Aorta (tissue), 5 donors: ENCODE results near the gene PPP1R18. TPM values are rescaled to one million over a fixed set of nuclear protein-coding genes. Genes with fewer than 3 reads are reported as not detected.
"Not testable (repeated sequence)": the region's sequence is repeated elsewhere in the genome, so short reads cannot be mapped to it uniquely, and the experiment has no call there.

Source experiments
- ATAC-seq: fragments of 200-7000 bp; cut with Tn5 transposase; one replicate; pipeline ENCODE4 v1.9.1; 2022; ENCODE audit warnings: moderate library complexity; ENCODE audit not compliant: low FRiP score
- DNase-seq, 2 donors: peaks; one replicate each; pipeline ENCODE4 v3.0.0-alpha.2; 2020
- H3K27ac ChIP-seq, 2 donors: one replicate each; pipeline ENCODE4 v1.5.1; 2013; ENCODE audit warnings: low read length in 2 of 2, mild to moderate bottlenecking in 2 of 2, moderate library complexity in 2 of 2, control low read depth in 1 of 2, inconsistent platforms in 1 of 2, low read depth in 1 of 2
- H3K27me3 ChIP-seq, 2 donors: one replicate each; pipeline ENCODE4 v1.6.1; 2013; ENCODE audit warnings: control low read depth in 1 of 2, low read length in 1 of 2, mild to moderate bottlenecking in 1 of 2, moderate library complexity in 1 of 2; ENCODE audit not compliant: insufficient read depth in 2 of 2, control insufficient read depth in 1 of 2
- H3K36me3 ChIP-seq, 2 donors: one replicate each; pipeline ENCODE4 v1.6.1; 2013; ENCODE audit warnings: control low read depth in 1 of 2, low read length in 1 of 2, mild to moderate bottlenecking in 1 of 2; ENCODE audit not compliant: insufficient read depth in 2 of 2, control insufficient read depth in 1 of 2
- H3K4me1 ChIP-seq, 2 donors: one replicate each; pipeline ENCODE4 v1.6.1; 2013; ENCODE audit warnings: low read length in 2 of 2, control low read depth in 1 of 2, mild to moderate bottlenecking in 1 of 2, moderate library complexity in 1 of 2; ENCODE audit not compliant: insufficient read depth in 2 of 2, control insufficient read depth in 1 of 2
- H3K4me3 ChIP-seq, 2 donors: one replicate each; pipeline ENCODE4 v1.5.1; 2013; ENCODE audit warnings: low read length in 2 of 2, control low read depth in 1 of 2, mild to moderate bottlenecking in 1 of 2
- H3K9me3 ChIP-seq: one replicate; pipeline ENCODE4 v1.6.1; 2013; ENCODE audit warnings: mild to moderate bottlenecking, low read length; ENCODE audit not compliant: control insufficient read depth
- WGBS, 2 donors: extraction: QIAGEN DNeasy Blood & Tissue Kit; methylation state at CpG; one replicate each; pipeline ENCODE4 v1.1.7; 2013; 5-methylcytosine and 5-hydroxymethylcytosine counted together
- intact Hi-C, 2 donors: fragments of 100-400 bp; cut with DNase I; formaldehyde crosslinking; loops; one replicate each; pipeline versions ENCODE4 v1.14.2 to v1.15.0; 2022
- polyA plus RNA-seq, 2 donors: library from polyadenylated mRNA; stranded (reverse); fragments of 200-250 nt; gene quantifications; one replicate each; pipeline ENCODE4 v1.2.3, GENCODE V29; 2013
- total RNA-seq, 2 donors: library from RNA; stranded (reverse); fragmentation: NEBNext Ultra II Directional; extraction: Animal tissue kit (Norgen Biotek cat#: 25700); gene quantifications; one replicate each; pipeline ENCODE4 v1.2.1, GENCODE V29; 2021
- donor health status: healthy with polysubstance abuse.
- donor health status: Bipolar disorder and iron deficiency.
- donor health status: DM: no; HTN: no; CAD: no.
- donor health status: DM: no; HTN: no; CAD: no.
- donor health status: DM: yes; HTN: yes; CAD: no.

PPP1R18 gene
- total and polyA plus RNA-seq, 4 donors = 68.5 to 134 (median 107) TPM

DNA sequence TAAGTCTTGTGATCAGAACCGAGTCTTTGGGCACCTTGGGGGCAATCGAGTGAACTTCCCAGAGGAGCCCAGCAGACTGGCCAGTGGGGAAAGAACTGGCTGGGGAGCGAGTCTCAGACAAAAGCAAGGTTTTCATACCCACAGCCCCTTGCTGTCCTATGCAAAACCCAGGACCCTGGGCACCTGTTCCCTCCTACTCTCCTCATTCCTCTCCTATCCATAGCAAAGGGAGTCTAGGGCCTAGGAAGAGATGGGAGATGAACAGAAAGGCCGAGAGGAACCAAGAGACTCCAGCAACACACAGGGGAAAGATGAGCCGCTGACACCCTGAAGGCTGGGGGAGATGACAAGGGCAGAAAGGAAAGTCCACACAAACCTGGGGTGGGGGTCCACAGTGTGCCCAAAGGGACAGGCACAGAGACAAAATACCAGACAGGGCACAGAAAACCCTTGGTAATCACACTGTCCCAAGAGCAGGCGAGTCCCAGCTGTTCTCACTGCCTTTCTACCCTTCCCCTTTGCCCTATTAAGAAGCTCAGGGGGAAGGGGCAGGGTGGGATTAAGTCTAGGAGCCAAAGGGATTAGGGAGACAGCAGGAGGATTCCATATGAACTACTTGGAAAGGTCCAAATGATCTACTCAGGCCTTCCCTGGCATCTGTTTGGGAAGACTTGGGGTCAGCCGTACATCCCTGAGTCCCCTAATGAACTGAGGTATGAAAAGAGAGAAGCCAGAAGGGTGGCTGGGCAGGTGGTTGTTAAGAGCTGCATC, 6.5 kb downstream of the PPP1R18 start:
- 49 to 51% methylated on average over 7 of the region's 7 CpGs for WGBS, 2 donors

DNA sequence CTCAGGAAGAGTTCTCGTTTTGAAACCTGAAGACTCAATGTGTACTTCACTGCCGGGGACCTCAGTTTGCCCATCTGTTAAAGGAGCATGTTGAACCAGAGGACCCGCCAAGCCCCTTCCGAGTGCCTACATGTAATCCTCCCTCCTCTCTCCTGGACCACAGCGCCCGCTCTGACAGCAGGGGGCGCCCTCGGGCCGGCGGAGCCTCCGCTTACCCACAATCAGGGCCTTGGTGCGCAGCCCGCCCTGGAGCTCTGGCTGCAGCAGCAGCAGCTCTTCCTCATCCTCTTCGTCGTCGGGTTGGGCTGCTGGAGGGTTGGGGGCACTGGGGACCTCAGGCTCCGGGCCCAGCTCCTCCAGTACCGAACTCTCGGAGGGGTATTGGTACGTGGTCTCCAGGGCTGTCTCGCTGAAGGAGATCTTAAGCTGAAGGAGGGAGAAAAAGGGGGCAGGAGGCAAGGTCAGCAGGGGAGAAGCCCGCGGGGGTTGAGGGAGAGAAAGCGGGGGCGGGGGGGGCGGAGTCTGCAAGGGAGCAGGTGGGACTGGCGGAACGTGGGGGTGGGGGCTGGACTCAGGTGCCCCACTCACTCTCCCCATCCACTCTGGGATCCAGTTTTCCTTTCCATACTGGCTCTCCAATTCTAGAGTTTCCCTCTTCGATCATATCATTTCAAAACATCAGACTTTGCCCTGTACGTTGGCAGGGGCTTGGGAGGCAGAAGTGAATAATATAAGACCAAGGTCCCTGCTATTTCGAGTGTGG, 7.3 kb downstream of the PPP1R18 start:
- 10% methylated on average over 27 to 31 of the region's 31 CpGs for WGBS, 2 donors
- ATAC-seq = peak; percentile 89
- intact Hi-C loops = loop anchor here in 1 of 2 donors (1.0 to 10.0 kb wide), 2 partner anchors 43 to 196 kb away; no protein-coding TSS in a partner anchor
- Histone ChIP-seq H3K27ac (peak overlapping the region; percentile 45 to 49), H3K4me3 (no peak overlapping the region), H3K27me3 (no peaks in the 10 kb centered on the region), H3K36me3 (peaks cover 3 to 5% of the 10 kb centered on the region in 2 donors), H3K9me3 (no peaks in the 10 kb centered on the region), H3K4me1 (peaks cover 0 to 2% of the 10 kb centered on the region in 2 donors)
- peak; percentile 91 to 96 for DNase-seq

More for the DNA sequence above, 6.5 kb downstream of the PPP1R18 start:
- intact Hi-C loops = loop anchor here (1.0 to 10.0 kb wide), 3 partner anchors 42 to 202 kb away; partner anchors contain the start of gene DDR1 (in 1 of the 2)
- peaks cover 0 to 2% of the 10 kb centered on the region in 2 donors for H3K4me1 ChIP-seq
- H3K9me3 ChIP-seq = no peaks in the 10 kb centered on the region
- DNase-seq (peak in 1 of 2 donors; percentile 19), ATAC-seq (no peak)
- H3K36me3 ChIP-seq = peaks cover 3 to 5% of the 10 kb centered on the region in 2 donors
- no peak overlapping the region for H3K4me3 ChIP-seq
- peak overlapping the region; percentile 44 to 45 for H3K27ac ChIP-seq
- H3K27me3 ChIP-seq = no peaks in the 10 kb centered on the region

DNA sequence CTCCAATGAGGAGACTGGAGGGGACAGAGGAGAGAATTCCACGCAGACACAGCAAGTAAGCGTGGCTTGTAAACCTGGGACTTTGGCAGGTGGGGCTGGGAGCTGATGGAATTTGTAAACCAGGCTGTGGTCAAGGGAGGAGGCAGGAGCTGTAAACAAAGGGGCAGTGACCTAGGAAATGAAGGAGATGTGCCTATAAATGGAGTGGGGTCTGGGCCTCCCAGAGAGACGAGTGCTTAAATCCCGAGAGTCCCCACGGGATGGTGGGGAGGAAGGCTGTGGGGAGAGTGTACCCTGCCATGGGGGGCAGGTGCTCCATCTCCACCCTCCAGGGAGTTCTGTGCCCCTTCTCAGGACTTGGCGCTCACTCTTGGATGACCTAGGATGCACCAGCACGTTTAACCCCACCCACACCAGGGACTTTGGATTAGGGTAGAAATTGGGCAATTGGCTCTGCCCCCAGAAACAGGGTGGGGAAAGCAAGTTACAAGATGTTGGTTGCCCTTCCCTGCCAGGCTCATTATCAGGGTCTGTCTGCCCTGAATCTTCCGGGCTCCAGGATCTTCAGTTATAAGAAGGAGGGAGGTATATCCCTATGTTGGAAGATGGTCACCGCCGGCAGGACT, 9.7 kb downstream of the PPP1R18 start:
- intact Hi-C loops = loop anchor here in 1 of 2 donors (10.0 kb wide), 1 partner anchor 198 kb away; no protein-coding TSS in a partner anchor
- H3K27ac ChIP-seq = no peak overlapping the region

DNA sequence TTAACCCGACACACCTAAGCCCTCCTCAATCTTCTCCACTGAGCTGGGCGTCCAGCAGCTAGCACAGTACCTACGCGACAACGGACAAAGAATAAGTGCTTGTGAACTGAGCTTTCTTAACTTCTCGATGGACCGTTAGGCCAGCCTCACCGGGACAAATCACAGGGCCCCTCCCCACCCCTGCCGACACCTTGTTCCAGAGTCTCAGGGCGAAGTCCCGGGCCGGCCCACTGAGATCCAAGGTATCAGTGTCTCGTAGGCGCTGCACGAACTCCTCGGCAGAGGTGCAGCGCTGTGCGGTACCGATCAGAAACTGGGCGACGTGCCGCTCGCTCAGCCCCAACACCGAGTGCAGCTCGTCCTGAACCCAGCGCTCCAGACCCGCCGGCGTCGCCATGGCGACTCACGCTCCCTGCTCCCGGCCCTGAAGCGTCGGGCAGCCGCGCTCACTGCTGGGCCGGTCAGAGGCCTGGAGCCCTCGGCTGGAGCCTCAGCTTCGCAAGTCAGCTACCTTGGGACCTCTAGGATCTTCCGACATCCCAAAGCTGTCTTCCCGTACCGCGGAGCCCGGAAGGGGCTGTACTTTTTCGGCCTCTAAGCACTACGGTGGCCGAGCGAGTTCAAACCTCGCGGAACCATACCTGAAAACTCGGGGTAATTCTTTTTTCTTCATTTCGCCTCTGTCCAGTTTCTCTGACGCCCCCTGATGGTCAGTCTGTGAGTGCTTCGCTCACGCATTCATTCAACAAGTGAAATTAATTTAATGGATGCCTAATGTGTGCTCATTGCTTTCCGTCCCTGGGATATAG, 13.8 kb downstream of the PPP1R18 start, which contains the start of gene DHX16:
Gene DHX16 (minus strand): TSS at position 562 of the 809 bp plus-strand sequence. CDS start 165 bp downstream, at position 397.
- Histone ChIP-seq H3K4me1 (no peaks in the 10 kb centered on the region), H3K27me3 (no peaks in the 10 kb centered on the region), H3K9me3 (no peaks in the 10 kb centered on the region), H3K4me3 (peak within 1 kb of the TSS; percentile 63 to 69), H3K27ac (peak within 1 kb of the TSS in 1 of 2 donors; percentile 2), H3K36me3 (peaks cover 0 to 8% of the 10 kb centered on the region in 2 donors)
- DNase-seq (peak; percentile 98), ATAC-seq (peak; percentile 96)
- intact Hi-C loops = loop anchor here (5.0 to 10.0 kb wide), 3 partner anchors 45 to 202 kb away; partner anchors contain the start of genes ATAT1 (in 1 of the 2), MRPS18B (in 1 of the 2) and PPP1R10 (in 1 of the 2)
- 0% methylated on average over 57 of the region's 57 CpGs for WGBS, 2 donors

More for the DNA sequence above, 9.7 kb downstream of the PPP1R18 start:
- 79 to 84% methylated on average over 10 of the region's 10 CpGs for WGBS, 2 donors
- DNase-seq (peak in 1 of 2 donors; percentile 17), ATAC-seq (no peak)
- no peak overlapping the region for H3K4me3 ChIP-seq
- H3K9me3 ChIP-seq = no peaks in the 10 kb centered on the region
- peaks cover 0 to 2% of the 10 kb centered on the region in 2 donors for H3K4me1 ChIP-seq
- no peaks in the 10 kb centered on the region for H3K27me3 ChIP-seq
- peaks cover 3 to 5% of the 10 kb centered on the region in 2 donors for H3K36me3 ChIP-seq

DNA sequence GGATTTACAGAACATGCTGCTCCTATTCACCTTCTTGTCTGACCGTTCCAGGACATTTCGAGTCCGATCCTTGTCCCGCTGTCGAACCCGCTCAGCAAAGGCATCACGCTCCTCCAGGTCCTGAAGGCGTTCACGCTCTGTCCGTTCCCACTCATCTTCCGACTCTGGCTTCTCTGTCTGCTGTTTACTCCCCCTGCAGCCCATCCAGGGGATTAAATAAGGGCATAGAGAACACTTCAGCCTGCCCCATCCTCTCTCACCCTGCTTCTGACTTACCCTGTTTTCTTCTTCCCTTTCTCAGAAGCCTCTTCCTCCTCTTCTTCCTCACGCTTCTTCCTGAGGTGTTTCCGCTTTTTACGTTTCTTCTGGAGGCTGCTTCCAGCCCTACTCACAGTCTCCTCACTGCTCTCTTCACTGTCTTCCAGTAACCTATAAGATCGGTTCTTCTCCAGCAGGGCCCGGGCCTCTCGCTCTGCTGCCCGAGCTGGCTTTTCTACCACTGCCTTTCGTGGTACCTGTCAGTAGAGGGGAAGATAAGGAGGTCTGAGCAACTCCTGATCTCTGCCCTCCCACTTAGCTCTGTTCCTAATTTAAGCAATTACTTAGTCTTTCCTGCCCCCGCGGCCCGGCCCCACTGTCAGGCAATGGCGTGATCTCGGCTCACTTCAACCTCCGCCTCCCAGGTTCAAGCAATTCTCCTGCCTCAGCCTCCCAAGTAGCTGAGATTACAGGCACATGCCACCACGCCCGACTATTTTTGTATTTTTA, 15.5 kb downstream of the PPP1R18 start:
- ATAC-seq (no peak), DNase-seq (no peak)
- H3K27me3 ChIP-seq = no peaks in the 10 kb centered on the region
- H3K9me3 ChIP-seq = no peaks in the 10 kb centered on the region
- no peak overlapping the region for H3K4me3 ChIP-seq
- 87% methylated on average over 27 of the region's 27 CpGs for WGBS, 2 donors
- H3K36me3 ChIP-seq = peaks cover 3 to 4% of the 10 kb centered on the region in 2 donors
- H3K27ac ChIP-seq = no peak overlapping the region
- intact Hi-C loops = loop anchor here (5.0 to 10.0 kb wide), 3 partner anchors 44 to 204 kb away; partner anchors contain the start of genes ATAT1 (in 1 of the 2), MRPS18B (in 1 of the 2) and PPP1R10 (in 1 of the 2)
- no peaks in the 10 kb centered on the region for H3K4me1 ChIP-seq

DNA sequence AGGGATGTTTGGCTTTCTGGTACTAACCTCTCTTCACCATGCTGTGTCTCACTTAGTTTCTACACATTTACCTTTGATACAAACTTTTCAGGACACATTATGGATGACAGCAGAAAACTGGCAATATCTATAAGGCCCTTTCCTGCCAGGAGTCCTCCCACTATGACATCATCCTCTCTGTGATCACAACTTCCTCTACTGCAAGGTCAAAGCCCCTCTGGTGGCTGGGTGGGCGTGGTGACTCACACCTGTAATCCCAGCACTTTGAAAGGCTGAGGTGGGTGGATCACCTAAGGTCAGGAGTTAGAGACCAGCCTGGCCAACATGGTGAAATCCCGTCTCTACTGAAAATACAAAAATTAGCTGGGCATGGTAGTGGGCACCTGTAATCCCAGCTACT, 20.1 kb downstream of the PPP1R18 start:
- H3K36me3 ChIP-seq = peaks cover 13 to 16% of the 10 kb centered on the region in 2 donors
- H3K27me3 ChIP-seq, H3K4me1 ChIP-seq, intact Hi-C loops, H3K4me3 ChIP-seq, ATAC-seq, DNase-seq, H3K9me3 ChIP-seq, H3K27ac ChIP-seq: not testable (repeated sequence)
- 79 to 85% methylated on average over 2 of the region's 2 CpGs for WGBS, 2 donors

DNA sequence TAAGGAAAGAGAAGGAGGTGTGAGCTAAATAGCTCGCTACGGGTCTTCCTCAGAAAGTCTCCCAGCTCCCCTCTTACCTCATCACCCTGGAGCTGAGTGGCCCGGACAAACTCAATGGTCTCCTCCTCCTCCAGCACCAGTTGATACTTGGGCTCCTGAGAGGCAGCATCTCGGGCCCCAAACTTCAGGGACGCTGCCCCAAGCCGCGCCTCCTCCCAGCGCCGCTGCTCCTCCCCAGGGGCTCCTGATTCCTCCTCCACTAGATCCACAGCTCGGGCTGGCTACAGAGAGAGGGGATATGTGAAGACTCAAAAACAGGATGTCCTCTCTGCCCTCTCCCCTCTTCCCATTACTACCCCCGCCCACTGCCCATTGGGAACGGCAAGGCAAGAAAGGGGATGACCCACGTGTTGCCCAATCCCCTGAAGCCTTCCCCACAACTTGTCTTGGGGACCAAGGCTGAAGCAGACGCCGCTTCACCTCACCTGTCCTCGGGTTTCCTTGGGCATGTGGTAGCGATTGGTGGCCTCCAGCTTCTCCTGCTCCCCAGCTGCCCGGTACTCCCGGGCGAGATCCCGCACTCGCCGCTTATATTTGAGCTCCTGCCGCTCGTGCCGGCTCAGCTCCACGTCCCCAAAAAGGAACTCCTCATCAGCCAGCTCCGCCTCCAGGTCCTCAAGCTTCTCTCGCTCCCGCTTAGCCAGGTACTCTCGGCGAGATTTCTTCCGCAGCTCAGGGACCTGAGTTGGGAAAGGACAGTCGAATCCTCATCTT, 21.3 kb downstream of the PPP1R18 start:
- Histone ChIP-seq H3K27me3 (no peaks in the 10 kb centered on the region), H3K36me3 (peaks cover 11 to 13% of the 10 kb centered on the region in 2 donors), H3K4me3 (no peak overlapping the region), H3K27ac (no peak overlapping the region), H3K4me1 (no peaks in the 10 kb centered on the region), H3K9me3 (no peaks in the 10 kb centered on the region)
- 91 to 92% methylated on average over 34 of the region's 34 CpGs for WGBS, 2 donors
- DNase-seq = no peak
- ATAC-seq = no peak
- intact Hi-C loops = no loop called here
